ENCODE data around the gene PIK3C2A. TPM values are rescaled to one million over a fixed set of nuclear protein-coding genes. Genes with fewer than 3 reads are reported as not detected.
A peak's percentile ranks its signal among the peaks of the same experiment; 100 is the strongest.
"Not testable (repeated sequence)": the region's sequence is repeated elsewhere in the genome, so short reads cannot be mapped to it uniquely, and the experiment has no call there.

The PIK3C2A gene
- total RNA-seq, 4 donors from 2014 or later, result 94.0 to 207 (median 132) TPM

DNA sequence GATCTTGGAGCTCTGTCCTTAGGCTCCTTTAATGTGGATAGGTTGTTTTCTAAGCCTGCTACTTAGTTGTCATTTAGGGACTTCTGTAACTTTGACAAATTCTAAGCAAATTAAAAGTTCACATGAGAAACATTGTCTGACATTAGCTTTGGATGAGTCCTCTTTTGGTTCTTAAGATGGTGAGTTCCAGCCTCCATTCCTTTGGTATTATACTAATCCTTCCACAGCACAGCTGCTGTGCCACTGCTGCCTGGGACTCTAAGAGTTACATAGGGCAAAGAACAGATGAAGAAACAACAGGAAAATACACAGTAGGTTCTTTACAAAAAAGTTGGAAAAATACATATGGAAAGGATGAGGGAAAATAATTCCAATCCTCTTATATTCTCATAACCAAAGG lies 25.3 kb upstream of the PIK3C2A start:
- Histone ChIP-seq H3K4me1 (no peaks in the 10 kb centered on the region), H3K27me3 (no peaks in the 10 kb centered on the region), H3K27ac (no peak overlapping the region), H3K36me3 (no peaks in the 10 kb centered on the region), H3K9me3 (no peaks in the 10 kb centered on the region), H3K4me3 (replicated peaks in 1 of 3) (no peak overlapping the region)
- no peak for DNase-seq
- TF ChIP-seq, protein P1, sequence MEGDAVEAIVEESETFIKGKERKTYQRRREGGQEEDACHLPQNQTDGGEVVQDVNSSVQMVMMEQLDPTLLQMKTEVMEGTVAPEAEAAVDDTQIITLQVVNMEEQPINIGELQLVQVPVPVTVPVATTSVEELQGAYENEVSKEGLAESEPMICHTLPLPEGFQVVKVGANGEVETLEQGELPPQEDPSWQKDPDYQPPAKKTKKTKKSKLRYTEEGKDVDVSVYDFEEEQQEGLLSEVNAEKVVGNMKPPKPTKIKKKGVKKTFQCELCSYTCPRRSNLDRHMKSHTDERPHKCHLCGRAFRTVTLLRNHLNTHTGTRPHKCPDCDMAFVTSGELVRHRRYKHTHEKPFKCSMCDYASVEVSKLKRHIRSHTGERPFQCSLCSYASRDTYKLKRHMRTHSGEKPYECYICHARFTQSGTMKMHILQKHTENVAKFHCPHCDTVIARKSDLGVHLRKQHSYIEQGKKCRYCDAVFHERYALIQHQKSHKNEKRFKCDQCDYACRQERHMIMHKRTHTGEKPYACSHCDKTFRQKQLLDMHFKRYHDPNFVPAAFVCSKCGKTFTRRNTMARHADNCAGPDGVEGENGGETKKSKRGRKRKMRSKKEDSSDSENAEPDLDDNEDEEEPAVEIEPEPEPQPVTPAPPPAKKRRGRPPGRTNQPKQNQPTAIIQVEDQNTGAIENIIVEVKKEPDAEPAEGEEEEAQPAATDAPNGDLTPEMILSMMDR (IDR thresholded peaks at IDR 0.05), result no peak
- no peak for TF ChIP-seq POLR2A (IDR thresholded peaks at IDR 0.05)
- intact Hi-C loops (cut with DNase I), result loop anchor here (10.0 kb wide), 1 partner anchor 272 kb away; no protein-coding TSS in a partner anchor

DNA sequence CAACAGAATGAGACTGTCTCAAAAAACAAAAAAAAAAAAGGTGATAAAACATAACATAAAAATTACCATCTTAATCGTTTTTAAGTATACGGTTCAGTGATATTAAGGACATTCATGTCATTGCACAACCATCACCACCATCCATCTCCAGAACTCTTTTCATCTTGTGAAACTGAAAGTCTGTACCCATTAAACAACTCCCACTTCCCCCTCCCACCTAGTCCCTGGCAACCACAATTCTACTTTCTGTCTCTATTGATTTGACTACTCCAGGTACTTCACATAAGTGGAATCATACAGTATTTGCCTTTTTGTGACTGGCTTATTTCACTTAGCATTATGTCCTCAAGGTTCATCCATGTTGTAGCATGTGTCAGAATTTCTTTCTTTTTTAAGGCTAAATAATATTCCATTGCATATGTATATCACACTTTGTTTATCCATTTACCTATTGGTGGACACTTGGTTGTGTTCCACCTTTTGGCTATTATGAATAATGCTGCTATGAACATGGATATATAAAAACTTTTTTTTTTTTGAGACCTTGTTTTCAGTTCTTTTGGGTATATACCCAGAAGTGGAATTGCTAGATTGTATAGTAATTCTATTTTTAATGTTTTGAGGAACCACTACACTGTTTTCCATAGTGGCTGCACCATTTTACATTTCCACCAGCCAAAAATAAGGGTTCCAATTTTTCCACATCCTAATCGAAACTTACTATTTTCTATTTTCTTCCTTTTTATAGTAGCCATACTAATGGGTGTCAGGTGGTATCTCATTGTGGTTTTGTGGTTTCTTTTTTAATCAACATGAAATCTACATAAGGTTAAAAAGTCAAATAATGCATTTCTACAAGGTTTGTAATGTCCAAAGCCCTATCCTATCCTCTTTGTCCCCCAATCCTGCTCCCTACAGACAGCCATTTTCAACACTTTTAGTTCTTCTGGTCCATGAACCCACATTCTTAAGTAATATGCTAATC lies 23.4 kb upstream of the PIK3C2A start:
- 78 to 86% methylated on average over 3 of the region's 3 CpGs for WGBS, 2 donors
- H3K4me1 ChIP-seq, result no peaks in the 10 kb centered on the region
- H3K27ac ChIP-seq, result no peak overlapping the region
- H3K36me3 ChIP-seq, result no peaks in the 10 kb centered on the region
- DNase-seq, result no peak
- no peaks in the 10 kb centered on the region for H3K27me3 ChIP-seq
- H3K9me3 ChIP-seq, result no peaks in the 10 kb centered on the region
- intact Hi-C loops (cut with DNase I), result loop anchor here (10.0 kb wide), 1 partner anchor 274 kb away; no protein-coding TSS in a partner anchor
- no peak overlapping the region for H3K4me3 ChIP-seq (replicated peaks in 1 of 3)
- TF ChIP-seq, protein P1 (IDR thresholded peaks at IDR 0.05), result no peak
- TF ChIP-seq POLR2A (IDR thresholded peaks at IDR 0.05), result no peak

DNA sequence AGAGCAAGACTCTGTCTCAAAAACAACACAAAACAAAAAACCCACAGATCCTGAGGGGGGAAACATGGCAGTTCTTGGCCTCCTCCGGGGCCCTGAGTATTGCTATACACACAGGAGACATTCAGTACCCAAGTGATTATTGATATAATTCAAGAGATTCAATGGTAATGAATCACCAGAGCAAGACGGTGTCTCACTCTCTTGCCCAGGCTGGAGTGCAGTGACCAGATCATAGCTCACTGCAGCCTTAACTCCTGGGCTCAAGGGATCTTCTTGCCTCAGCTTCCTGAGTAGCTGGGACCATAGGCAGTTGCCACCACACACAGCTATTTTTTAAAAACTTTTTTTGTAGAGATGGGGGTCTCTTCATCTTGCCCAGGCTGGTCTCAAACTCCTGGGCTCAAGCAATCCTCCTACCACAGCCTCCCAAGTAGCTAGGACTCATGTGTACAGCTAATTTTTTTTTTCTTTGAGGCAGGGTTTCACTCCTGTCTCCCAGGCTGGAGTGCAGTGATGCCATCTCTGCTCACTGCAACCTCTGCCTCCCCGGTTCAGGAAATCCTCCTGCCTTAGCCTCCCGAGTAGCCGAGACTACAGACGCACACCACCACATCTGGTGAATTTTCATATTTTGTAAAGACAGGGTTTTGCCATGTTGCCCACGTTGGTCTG lies 21.8 kb upstream of the PIK3C2A start:
- intact Hi-C loops (cut with DNase I), result loop anchor here (10.0 kb wide), 1 partner anchor 275 kb away; no protein-coding TSS in a partner anchor
- no peak for DNase-seq
- no peak for TF ChIP-seq POLR2A (IDR thresholded peaks at IDR 0.05)
- TF ChIP-seq, protein P1 (IDR thresholded peaks at IDR 0.05), result no peak
- H3K27ac ChIP-seq, result no peak overlapping the region
- no peak overlapping the region for H3K4me3 ChIP-seq (replicated peaks in 1 of 3)
- H3K9me3 ChIP-seq, result no peaks in the 10 kb centered on the region
- no peaks in the 10 kb centered on the region for H3K27me3 ChIP-seq
- no peaks in the 10 kb centered on the region for H3K36me3 ChIP-seq
- 77 to 78% methylated on average over 7 of the region's 7 CpGs for WGBS, 2 donors
- peaks cover 0 to 7% of the 10 kb centered on the region in 2 donors for H3K4me1 ChIP-seq

DNA sequence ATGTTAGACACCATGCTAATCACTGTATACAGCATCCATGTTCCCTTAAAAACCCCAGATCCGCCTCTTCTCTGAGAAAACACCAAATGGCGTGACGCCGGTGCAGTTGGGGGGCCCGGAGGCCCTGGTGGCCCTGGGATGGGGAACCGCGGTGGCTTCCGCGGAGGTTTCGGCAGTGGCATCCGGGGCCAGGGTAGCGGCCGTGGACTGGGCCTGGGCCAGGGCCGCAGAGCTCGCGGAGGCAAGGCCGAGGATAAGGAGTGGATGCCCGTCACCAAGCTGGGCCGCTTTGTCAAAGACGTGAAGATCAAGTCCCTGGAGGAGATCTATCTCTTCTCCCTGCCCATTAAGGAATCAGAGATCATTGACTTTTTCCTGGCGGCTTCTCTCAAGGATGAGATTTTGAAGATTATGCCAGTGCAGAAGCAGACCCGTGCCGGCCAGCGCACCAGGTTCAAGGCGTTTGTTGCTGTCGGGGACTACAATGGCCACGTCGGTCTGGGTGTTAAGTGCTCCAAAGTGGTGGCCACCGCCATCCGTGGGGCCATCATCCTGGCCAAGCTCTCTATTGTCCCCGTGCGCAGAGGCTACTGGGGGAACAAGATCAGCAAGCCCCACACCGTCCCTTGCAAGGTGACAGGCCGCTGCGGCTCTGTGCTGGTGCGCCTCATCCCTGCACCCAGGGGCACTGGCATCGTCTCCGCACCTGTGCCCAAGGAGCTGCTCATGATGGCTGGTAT lies 20.6 kb upstream of the PIK3C2A start:
- H3K4me3 ChIP-seq (replicated peaks in 1 of 3); intact Hi-C loops (cut with DNase I); H3K27me3 ChIP-seq; H3K4me1 ChIP-seq; H3K27ac ChIP-seq; DNase-seq; H3K9me3 ChIP-seq; H3K36me3 ChIP-seq: not testable (repeated sequence)
- WGBS, 2 donors, result 93 to 96% methylated on average over 17 to 36 of the region's 38 CpGs

DNA sequence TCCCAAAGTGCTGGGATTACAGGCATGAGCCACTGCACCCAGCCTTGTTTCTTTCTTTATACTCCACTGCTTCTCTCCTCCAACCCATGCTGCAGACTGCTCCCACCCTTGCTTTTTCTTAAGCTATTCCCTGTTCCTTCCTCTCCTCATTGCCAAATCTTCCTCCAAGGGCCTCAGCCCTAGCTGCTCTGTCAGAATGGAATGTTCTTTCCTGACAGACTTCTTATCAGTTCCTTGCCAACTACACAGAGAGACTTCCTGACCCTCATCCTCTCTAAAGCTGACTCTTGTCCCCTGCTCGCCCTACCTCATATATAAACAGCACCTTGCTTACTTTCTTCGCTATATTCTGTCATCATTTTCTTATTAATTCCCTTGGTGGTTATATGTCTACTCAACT lies 16.9 kb upstream of the PIK3C2A start:
- no peak for DNase-seq
- Histone ChIP-seq H3K9me3 (no peaks in the 10 kb centered on the region), H3K4me1 (peaks cover 0 to 13% of the 10 kb centered on the region in 2 donors), H3K4me3 (replicated peaks in 1 of 3) (no peak overlapping the region), H3K27ac (peak overlapping the region in 2 of 3 donors; percentile 8 to 28), H3K27me3 (no peaks in the 10 kb centered on the region), H3K36me3 (no peaks in the 10 kb centered on the region)
- 74 to 82% methylated on average over 2 of the region's 2 CpGs for WGBS, 2 donors
- TF ChIP-seq, protein P1 (IDR thresholded peaks at IDR 0.05), result no peak
- no peak for TF ChIP-seq POLR2A (IDR thresholded peaks at IDR 0.05)
- intact Hi-C loops (cut with DNase I), result no loop called here
